PFSK-1 (cell line): ENCODE measurements around the gene PIK3R1.

ENCODE experiments used
- POLR2AphosphoS5 ChIP-seq: IDR thresholded peaks from 2 replicates; pipeline ENCODE4 v1.6.1; 2012; ENCODE audit warnings: low read depth, mild to moderate bottlenecking, control low read depth, low read length, moderate library complexity
- TAF1 ChIP-seq: IDR thresholded peaks from 2 replicates; pipeline ENCODE4 v1.6.1; 2012; ENCODE audit warnings: low read length, control low read depth, borderline replicate concordance; ENCODE audit not compliant: insufficient read depth

- TF ChIP-seq TAF1 (no peak), POLR2AphosphoS5 (no peak)
These were observed 61.9 kb downstream of the PIK3R1 start for GRCh38 chr5:68277431-68277830.
